Caki2 (cell line): ENCODE measurements around the gene LRGUK. TPM values are rescaled to one million over a fixed set of nuclear protein-coding genes. Genes with fewer than 3 reads are reported as not detected.
"Not testable (repeated sequence)": the region's sequence is repeated elsewhere in the genome, so short reads cannot be mapped to it uniquely, and the experiment has no call there.

Experiments used
- DNase-seq: peaks from one replicate; pipeline ENCODE4 v3.0.0-alpha.2; 2015; ENCODE audit warnings: low read depth
- in situ Hi-C: cut with HindIII; loops from 2 replicates; pipeline ENCODE4 v1.10.0; 2016; ENCODE audit warnings: low sequenced_read_pairs, low pct_unique_long_range_greater_than_20kb, mixed read lengths
- total RNA-seq: library from RNA; depleted of rRNA; stranded (reverse); fragments of >200 nt; shearing (Covaris generic); gene quantifications from 2 replicates; pipeline ENCODE4 v1.2.3, GENCODE V29; 2014; ENCODE audit warnings: low replicate concordance

Gene LRGUK
- total RNA-seq, 1 experiment from 2014 or later, result not detected

DNA sequence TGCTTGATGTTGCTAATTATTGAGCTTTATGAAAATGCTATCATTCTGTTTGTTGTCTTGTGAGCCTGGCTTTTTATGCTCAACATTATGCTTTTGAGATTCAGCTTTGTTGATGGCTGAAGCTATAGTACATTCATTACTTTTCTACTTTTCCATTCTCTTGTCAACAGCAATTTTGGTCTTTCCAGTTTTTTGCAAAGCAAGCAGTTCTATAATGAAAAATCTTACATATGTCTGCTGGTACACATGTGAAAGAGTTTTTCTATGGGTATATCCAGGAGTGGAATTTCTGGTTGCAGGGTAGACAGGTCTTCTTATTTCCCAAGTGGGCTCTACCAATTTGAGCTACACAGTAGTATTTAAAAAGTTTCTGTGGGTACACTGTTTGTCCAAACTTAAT lies 152.8 kb downstream of the LRGUK start:
- in situ Hi-C loops, result no loop called here
- DNase-seq, result no peak

DNA sequence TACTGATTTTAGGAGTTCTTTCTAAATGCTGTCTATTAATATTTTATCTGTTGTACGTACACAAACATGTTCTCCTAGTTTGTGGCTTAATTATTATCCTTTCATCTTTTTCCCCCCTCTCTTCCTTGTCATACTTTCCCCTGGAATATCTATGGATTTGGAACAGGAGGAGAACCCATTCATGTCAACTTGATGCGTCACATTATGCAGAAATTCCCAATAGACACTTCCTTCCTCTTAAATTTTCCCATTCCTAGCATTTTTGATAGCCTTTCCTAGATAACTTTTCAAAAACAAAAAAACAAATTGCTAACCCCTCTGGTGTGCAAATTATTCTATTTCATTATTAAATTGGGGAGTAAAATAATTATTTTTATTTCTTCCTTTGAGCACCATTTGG lies 153.4 kb downstream of the LRGUK start:
- no peak for DNase-seq
- in situ Hi-C loops, result no loop called here

DNA sequence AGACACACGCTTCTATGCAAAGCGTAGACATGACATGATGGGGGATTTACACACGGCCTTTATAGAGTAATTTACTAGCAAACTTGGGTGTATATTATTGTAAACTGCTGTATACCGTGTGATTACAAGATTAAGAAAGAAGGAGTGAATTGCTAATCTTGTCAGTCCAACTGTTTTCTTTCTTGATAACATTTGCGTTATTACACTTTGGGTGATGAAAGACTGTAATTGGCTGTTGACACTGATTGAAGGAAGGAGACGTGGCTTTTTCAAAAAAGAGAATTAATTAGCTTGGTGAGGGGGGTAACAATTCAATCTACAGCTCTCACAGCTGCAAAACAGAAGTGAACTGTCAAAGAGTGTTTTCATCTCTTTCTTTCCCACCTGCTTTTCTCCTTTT lies 156.9 kb downstream of the LRGUK start:
- DNase-seq, result no peak
- in situ Hi-C loops, result no loop called here

DNA sequence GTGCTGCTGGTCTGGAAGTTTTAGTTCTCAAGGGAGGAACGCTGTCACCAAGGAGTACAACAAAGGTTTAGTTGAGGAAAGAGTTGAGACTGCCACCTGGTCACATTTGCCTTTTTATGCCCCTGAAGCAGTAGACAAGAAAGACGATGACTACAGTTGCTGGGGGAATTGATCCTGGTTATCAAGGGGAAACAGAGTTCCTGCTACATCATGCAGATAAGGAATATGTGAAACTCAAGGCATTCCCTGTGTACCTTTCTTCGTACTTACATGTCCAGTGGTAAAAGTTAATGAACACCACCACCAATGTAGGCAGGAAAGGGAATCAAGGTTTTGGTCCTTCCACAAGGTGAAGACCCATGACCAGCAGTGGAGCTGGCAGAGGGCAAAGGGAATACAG lies 157.8 kb downstream of the LRGUK start:
- no peak for DNase-seq
- in situ Hi-C loops, result no loop called here

DNA sequence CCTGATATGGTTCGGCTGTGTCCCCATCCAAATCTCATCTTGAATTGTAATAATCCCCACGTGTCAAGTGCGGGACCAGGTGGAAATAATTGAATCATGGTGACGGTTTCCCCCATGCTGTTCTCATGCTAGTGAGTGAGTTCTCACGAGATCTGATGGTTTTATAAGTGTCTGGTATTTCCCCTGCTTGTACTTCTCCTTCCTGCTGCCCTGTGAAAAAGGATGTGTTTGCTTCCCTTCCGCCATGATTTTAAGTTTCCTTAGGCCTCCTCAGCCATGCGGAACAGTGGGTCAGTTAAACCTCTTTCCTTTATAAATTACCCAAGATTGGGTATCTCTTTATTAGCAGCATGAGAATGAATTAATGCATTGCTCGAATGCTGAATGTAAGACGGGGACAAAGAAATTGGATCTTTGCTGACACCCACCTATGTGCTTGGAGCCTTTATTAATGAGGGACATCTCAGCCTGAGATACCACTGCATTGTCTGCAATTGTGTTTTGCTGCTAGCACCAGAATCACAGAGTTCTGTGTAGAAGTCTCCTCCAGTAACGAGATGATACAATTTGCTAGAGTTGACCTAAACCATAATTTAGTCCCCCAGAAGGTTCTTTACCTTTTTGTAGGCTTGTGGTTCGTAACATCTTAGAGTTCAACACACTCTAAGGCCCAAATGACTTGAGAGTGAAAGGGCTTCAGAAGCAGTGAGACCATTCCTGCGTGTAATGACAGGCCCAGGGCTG lies 160.9 kb downstream of the LRGUK start:
- DNase-seq, result no peak
- in situ Hi-C loops, result no loop called here

DNA sequence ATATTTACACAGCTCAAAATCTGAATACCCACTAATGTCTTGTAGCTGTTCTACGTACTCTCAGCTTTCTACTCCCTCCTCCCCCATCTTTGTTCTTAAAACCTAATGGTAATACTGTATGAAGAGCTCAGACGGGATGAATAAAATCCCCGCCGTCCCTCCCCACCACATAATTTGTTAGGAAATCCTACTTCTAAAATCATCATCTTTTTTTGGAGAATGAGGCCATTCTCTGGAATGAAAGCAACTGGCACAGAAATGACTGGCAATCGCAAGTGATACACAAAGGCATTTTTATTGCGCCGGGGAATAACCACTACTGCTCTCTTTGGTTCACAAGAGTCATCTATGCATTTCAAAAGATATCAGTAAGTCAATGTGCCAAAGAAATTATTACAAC lies 162.3 kb downstream of the LRGUK start:
- no peak for DNase-seq
- in situ Hi-C loops, result no loop called here

DNA sequence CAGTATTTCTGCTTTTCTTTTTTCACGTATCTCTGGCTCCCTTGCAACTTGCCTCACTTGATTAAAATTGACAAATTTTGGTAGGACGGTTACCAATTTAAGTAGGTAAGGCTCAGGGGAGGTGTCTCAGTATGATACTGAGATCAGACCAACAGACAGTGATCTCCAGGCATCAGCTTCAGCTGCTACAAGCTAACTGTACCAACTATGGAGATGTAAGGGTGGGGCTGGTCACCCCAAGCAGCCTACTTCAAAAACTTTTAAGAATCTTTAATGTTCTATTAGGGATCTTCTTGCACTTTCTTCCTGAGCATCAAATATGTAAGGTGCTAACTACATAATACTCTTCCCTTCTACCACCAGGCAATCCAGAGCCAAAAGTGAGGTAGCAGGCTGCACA lies 162.7 kb downstream of the LRGUK start:
- no peak for DNase-seq
- in situ Hi-C loops, result no loop called here

DNA sequence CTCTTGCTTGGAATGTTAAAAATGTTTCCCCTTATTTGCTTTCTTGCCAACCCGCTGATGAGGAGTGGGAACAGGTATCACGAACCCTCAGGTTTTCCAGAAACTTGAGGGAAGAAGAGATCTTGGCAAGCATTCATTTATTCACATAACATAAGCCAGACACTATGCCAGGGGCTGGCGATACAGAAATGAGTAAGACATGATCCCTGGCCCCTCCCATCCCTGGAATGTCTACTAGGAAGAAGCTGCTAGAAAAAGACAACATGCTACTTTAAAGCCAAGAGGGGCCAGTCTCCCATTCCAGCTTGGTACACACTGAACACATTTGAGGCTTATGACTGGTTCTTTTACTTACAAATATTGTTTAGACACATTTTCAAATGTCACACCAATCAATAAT lies 163.1 kb downstream of the LRGUK start:
- in situ Hi-C loops, result no loop called here
- DNase-seq, result no peak

DNA sequence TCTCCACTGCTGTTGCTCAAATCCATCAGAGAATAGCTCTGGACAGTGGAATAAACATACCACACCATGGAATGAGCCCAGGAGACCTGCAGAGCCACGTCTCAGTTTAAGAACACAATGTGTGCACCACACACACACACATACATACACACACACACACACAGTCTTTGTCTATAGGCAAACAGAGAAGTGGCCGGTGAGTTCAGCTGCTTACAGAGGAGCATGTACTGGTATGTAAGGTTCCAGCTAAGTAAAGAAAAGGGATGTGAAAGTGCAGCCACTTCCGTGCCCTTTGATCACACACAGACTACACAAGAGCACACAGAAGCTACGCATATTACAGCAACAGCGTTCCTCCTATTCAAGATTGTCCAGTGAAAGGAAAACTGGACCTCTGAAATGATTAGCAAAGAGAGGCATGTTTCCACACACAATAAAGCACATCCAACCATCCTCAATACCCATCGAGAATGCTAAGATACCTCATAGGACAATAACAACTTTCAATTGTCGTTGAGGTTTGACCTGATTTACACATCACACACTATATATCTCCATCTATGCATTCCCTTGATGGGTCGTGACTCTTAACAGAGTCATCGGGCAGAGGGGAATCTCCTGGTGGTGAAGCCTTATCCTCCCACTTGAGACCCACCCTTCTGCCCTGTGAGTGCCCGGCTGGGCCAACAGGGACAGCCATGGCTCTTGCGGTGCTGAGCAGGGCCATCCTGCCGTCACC lies 166.0 kb downstream of the LRGUK start:
- in situ Hi-C loops, result no loop called here
- no peak for DNase-seq

DNA sequence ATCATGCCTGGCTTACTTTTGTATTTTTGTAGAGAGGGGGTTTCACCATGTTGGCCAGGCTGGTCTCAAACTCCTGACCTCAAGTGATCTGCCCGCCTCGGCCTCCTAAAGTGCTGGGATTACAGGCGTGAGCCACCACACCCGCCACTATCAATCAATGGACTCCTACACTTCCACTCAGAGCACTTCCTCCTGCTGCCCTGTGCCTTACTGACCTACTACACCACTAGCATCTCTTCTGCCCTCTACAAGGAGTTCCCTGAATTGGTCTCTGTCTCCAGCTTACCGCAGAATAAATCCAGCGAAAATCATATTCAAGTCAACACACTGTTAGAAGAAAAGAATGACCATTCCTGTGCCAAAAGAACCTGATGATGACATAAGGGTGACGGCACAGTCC lies 168.8 kb downstream of the LRGUK start:
- DNase-seq, in situ Hi-C loops: not testable (repeated sequence)

DNA sequence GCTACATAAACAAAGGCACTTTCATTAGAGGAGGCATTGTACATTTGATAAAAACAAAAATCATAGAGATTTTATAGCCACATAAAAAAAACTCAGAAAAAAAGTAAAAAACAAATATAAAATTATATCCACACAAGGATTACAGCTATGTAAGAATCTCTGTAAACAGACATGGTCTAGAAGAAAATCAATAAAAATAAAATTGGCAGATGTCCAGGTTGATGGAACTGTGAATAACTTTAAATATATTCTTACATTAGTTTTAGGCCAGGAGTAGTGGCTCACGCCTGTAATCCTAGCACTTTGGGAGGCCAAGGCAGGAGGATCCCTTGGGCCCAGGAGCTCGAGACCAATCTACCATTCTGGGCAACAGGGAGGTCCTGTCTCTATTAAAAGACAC lies 170.3 kb downstream of the LRGUK start:
- DNase-seq, result no peak
- in situ Hi-C loops, result no loop called here

DNA sequence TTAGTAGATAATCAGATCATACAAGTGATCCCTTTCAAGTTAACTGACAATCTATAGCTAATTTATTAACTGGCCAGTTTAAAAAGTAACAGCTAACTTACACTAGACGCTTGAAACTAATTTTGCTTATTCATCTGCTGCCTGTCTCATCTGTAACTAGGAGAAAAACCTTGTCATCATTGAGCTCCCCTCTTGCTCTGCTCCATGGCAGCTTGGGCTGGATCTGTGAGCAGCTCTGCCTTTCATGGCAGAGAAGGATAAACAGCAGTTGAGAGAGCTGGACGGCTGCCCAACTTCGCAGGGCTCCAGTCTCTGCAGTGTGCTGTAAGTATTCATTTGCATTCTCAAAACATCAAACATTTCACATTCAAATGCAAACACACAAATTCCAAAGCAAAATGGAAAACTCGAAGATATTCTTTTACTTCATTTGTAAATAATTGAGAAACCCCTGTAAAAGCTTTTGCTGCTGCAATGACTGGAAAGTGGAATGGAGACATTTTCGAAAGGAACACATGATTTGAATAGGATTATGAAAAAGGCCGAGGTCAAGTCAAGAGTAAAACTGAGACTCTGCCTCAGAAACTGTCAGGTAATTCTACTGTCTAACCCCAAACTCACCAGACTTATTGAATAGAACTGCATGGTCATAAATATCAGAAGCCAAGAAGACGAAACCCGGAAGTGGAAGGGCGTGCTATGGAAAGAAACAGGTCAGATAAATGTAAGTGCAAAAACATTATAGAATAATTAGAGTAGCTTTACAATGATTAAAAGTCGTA lies 172.0 kb downstream of the LRGUK start:
- in situ Hi-C loops, result no loop called here
- DNase-seq, result peak; percentile 30

DNA sequence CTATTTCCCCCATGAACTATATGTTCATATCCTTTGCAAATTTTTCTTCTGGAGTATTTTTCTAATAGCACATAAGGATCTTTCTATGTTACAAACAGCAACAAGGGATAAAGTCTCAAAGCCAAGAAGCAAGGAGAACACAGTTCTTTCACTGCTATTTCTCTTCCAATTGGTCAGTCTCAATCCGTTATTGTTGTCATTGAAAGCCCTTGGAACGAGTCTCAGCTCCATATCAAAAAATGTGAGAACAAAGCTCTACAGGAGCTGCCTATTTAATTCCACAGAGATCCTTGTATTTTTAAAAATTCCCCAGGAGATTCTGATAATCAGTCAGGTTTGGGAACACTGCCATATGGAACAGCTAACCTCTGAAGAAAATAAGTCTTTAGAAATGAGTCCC lies 173.8 kb downstream of the LRGUK start:
- no peak for DNase-seq
- in situ Hi-C loops, result no loop called here

DNA sequence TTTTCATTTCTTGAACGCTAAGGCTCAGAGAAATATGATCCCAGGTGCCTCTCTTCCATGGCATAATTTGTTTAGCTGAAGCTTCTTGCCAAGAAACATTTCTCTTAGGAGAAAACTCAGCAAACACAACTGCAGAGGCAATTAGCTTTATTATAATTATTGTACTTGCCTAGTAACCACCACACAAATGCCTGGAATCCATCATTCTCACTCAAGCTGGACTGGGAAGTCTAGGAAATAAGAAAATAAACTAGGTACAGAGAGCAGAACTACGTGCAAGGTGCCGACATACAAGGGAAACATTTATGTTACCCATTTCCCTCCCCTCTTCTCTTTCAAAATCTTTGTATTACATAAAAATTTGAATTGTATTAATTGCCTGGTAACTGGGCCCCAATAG lies 174.5 kb downstream of the LRGUK start:
- in situ Hi-C loops, result no loop called here
- no peak for DNase-seq

DNA sequence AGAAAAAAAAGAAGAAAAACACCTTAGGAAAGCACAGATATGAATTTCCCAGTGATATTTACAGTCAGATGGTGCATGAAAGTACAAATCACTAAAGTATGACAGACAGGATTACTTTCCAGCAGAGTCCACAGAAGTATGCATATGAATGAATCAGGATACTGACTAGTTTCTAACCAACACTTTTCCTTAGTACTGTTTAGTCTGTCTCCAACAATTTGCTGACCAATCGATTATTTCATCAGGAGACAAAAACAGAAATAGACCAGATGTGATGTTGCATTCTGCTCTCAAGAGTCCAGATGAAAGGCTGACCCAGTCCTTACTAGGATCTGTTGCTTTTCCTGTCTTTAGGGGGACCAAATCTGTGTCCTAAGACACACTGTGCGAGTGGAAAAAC lies 175.0 kb downstream of the LRGUK start:
- DNase-seq, result no peak
- in situ Hi-C loops, result no loop called here

DNA sequence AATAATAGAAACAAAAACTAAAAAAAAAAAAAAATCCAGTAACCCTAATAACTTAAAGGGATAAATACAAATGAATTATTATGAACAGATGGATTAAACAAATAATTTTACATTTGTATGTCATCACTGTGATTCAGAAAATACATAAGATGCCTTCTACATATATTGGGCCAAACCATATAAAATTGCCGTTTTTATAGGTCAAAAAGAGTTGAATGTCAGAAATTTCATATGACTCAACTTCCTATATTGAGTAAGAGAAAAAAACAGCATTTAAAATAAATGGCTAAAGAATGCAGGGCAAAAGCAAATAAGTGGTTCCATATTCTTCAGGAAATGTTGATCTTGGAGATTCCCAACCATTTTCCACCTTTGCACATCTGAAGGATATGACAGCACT lies 180.2 kb downstream of the LRGUK start:
- in situ Hi-C loops, result no loop called here
- no peak for DNase-seq

DNA sequence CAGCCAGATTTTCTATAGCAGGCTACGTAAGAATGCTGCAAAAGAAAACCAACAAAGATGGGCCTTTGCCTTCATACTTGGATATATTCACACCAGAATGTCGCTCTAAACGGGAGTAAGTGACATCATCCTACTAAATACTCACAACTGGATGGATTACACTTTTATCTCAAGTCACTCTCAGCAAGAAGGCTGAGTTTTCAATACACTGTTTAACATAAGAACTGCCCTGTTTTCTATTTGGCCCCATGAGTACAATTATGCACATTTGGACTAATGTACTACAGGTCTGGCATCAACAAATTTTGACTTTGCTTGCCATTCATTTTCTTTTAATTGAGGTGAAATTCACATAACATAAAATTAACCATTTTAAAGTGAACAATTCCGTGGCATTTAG lies 181.4 kb downstream of the LRGUK start:
- in situ Hi-C loops, result no loop called here
- DNase-seq, result no peak

DNA sequence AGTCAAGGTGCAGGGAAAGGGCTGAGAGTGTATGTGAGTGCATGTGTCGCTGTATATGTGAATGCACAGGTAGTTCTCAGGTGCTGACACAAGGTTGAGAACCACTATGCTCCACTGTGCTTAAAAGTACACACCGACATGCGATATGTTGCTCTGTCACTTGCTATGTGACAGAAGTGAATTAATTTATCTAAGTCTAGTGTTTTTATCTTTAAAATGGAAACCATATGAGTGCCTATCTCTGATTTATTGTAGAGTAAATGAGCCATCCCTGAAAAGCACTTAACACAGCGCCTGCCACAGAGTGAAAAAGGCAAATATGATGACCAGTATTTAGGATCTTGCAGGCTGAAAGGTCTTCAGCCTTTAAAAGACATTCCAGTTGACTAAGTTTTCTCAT lies 184.7 kb downstream of the LRGUK start:
- in situ Hi-C loops, result no loop called here
- no peak for DNase-seq

DNA sequence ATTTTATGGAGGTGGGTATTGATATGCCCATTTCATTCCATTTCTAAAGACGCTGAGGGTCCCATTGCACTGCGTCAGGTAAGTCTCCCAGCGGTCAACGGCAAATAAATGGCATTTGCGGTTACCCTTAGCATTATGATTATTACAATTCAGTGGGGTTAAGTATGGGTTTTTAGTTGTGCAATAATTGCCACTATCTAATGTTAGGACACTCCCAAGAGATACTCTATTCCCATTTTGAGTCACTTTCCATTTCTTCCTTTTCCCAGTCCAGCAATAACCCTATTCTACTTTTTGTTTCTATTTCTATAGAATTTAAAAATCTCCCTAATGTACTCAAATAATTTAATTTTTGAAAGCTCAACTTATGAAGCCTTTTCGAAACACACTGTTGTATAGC lies 185.6 kb downstream of the LRGUK start:
- in situ Hi-C loops, result no loop called here
- DNase-seq, result no peak
